NK-92 (cell line): Measurements from ENCODE around the gene AMOTL1.
"Not testable (repeated sequence)": the region's sequence is repeated elsewhere in the genome, so short reads cannot be mapped to it uniquely, and the experiment has no call there.

ENCODE experiments used
- DNase-seq: peaks from one replicate; lab custom pipeline; 2025; ENCODE audit not compliant: unreplicated experiment; lab: John Stamatoyannopoulos, UW

The AMOTL1 gene

DNA sequence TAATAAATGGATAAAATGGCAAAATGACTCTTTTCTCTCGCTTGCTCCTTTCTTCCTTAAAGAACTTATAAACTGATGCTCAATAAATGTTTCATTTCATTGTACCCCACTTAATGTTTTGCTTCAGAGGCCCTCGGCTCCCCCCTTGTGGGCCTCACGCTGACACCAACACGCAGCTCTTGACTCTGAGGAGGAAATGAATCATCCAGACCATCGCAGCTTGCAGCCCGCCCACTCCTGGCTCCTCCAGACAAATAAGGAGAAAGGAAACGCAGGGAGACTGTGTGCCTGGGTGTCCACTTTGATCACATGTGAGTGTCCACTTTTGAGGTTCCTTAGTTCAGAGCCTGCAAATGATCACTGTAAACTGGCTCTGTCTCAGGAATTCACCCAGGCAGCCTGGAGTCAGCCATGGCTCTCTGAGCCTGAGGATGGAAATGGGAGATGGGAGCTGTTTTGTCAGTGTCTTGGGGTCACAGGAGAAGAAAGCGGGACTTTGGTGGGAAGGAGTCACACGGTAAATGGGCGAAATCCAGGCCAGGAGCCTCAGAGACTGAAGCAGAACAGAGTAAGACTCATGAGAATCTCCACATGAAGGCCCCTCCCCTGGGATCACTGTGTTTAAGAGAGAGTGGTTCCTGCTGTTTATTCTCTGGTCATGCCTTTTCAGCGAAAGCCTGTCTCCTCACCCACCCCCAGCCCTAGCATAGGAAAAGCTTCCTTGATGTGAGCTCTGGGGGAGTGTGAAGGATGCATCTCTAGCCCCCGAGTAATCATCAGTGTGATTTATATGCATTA is 108.7 kb downstream of the AMOTL1 start:
- DNase-seq, result no peak

- DNase-seq, result no peak
Measured at GRCh38 chr11:94877443-94878200, 109.5 kb downstream of the AMOTL1 start.

DNA sequence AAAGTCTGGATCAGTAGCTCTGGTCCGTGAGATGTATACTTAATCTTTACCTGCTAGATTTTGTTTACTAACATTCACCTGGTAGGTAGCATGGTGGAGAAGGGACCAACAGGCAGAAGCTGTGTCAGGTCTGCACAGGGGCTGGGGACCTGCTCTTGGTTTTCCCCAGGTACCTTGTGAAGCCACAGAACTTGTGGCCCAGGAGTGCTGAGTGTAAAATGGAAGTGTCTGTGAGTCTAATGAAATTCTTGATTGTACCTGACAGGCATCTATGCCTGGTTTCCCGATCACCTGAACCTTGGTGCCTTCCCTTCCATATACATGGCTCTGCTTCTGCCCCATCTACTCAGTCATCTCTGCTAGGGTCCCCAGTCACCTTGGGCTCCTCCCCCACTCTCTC is 110.8 kb downstream of the AMOTL1 start:
- no peak for DNase-seq

DNA sequence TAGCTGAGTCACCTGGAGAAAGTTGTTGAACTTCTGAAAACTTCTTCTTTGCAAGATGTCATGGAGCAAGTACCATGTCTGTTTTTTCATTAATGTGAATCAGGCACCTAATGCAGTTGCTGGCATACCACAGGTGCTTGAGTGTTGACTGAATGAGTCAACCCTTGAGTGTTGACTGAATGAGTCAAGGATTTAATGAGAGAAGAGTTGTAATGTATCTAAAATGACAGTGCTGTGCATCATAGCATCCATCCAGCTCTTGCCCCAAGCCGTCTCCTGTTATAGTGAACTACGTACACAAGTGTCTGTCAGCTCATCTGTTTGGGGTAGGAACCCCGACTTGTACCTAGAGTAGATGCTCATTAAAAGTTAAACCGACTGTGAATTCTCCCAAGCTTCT is 112.1 kb downstream of the AMOTL1 start:
- DNase-seq, result no peak

GRCh38 chr11:94882931-94883330 is 114.8 kb downstream of the AMOTL1 start:
- no peak for DNase-seq

DNA sequence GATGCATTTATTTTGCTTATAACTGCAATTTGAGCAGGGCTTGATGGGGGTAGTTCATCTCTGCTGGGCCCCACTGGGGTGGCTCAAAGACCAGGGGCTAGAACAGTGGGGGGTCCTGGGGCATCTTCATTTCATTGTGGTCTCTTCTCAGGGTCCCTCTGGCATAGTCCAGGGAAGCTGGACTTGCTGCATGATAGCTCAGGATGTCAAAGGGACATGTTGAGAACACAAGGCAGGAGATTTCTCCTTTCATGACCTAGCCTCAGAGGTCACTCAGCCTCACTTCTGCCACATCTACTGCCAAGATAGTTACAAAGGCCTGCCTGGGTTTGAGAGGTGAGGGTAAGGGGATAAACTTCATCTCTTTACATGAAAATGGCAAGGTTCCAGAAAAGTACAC is 115.7 kb downstream of the AMOTL1 start:
- DNase-seq, result no peak

DNA sequence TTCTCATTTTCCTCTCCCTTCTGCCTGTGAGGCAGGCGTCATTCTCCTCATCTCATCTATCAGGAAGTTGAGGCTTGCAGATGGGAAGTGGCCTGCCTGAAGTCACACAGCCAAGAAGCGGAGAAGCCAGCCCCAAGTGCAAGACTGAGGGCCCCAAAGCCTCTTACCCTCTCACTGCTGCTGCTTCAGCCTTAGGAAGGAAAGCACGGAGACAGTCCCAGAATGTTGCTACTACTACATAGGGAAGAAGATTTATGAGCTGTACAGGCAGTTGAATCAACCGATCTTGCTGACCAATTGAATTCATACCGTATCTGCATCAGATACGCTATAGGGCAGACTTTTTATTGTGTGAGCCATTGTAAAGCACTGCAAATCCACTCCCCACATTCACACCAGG is 116.2 kb downstream of the AMOTL1 start:
- no peak for DNase-seq

GRCh38 chr11:94885133-94885532 is 117.0 kb downstream of the AMOTL1 start:
- DNase-seq, result no peak

GRCh38 chr11:94885581-94885980 is 117.4 kb downstream of the AMOTL1 start:
- no peak for DNase-seq

DNA sequence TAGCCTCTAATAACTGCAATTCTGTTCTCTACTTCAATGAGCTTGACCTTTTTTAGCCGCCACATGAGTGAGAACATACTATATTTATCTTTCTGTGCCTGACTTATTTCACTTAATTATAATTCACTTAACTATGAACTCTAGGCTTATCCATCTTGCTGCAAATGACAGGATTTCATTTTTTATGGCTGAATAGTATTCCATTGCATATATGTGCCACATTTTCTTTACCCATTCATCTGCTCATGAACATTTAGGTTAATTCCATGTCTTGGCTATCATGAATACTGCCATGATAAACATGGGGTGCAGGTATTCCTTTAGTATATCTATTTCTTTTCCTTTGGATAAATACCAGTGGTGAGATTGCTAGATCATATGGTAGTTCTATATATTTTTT is 120.0 kb downstream of the AMOTL1 start:
- no peak for DNase-seq

DNA sequence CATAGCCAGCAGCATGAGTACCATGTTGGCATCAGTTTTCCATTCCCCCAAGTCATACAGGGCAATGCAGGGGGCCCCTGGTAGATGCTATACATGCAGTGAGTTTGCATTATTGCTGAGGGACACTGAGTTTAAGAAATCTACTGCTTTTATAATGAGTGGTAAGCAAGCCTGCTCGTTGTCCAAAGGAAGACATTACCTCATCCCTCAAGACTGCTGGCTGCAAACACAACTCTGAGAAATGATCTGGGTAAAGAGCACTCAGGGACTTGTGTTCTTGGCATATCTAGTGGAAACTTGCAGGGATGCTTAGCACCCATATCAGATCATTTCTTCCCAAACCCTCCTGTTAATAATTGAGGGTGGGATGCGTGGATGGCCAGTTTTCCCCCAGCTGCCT is 127.3 kb downstream of the AMOTL1 start:
- DNase-seq, result no peak

DNA sequence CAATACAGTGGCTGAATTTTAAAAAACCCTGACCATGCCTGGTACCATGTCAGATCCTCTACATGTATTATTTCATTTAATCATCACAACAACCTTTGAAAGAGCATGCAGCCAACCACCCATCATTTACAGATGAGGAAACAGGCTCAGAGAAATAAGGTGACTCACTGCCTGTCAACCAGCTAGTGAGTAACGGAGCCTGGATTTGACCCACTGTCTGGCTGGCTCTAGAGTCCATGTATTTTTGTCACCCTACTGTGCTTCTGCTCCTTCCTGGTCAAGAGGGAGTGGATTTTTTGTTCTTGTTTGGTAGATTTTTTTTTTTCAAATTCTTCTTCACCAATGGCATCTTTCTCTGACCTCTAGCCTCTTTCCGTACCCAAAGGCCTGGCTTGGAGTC is 127.8 kb downstream of the AMOTL1 start:
- DNase-seq, result no peak

DNA sequence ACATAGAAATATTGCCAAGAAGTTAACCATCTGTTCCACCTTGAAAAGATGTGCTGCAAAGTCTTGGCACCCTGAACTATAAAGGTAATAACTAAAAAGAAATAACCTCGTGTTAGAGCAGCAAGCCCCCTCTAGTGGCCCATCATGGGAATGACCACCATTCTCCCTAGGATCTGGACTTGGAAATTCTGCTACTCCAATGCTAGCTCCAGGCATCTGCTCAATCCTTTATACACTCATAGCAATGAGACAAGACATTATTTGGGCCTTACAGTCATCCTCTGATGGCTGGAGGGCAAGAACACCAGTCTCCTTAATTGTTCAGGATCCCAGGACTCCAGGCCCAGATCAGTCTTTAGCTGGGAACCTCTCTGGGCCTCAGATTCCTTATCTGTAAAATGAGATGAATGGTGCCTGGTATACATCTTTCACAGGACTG is 129.2 kb downstream of the AMOTL1 start:
- DNase-seq, result no peak

DNA sequence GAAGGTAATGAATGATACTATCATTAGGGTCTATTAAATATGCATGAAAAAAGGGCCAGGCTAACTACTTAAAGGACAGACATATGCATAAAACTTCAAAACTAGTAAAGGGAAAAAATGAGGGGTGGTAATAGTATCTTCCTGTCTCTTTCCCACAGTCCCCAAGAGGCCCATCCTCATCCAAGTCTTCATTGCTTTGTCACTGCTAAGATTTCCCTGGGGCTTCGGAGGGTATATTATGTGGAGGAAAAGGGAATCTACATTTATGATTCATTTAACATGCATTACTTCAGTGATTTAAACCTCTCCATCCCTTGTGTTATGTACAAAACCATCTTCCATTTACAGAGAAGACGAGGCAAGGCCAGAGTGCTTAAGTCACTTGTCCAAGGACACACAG is 139.1 kb downstream of the AMOTL1 start:
- DNase-seq, result no peak

DNA sequence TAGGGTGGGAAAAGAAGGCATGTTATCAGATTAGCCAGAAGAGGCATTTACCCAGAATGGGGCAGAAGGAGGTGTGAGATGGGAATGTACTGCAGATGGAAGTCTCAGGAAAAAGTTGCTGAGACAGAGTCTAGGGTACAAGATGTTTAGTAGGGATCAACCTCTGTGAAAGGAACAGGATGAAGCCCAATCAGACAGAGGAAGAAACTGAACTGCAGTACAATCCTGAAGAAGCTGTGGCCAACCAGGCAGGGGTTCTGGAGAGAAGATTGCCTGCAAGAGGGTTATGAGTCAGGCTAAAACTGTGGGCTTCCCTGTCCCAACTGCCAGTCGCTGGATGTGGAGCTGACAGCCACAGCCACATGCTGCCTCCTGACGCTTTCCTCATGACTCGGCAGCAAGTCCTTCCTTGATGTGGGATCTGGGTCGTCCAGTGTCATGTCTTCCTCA is 141.2 kb downstream of the AMOTL1 start:
- DNase-seq, result no peak

DNA sequence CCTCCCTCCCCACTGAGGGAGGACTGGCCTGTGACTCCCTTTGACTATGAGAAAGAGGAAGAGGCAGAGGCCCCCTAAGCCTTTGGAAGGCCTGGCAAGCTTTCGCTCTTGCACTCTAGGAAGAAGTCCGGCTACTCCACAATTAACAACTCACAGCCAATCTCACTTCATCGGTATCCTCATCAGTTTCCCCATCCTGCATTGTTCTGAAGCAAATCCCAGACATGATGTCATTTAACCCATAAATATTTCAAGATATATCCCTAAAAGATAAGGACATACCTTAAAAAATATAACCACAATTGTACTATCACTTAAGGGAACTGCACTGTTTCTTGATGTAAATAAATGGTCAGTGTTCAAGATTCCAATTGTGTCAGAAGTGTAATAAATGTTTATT is 142.1 kb downstream of the AMOTL1 start:
- DNase-seq, result no peak

GRCh38 chr11:94910779-94911178 is 142.6 kb downstream of the AMOTL1 start:
- DNase-seq, result no peak

DNA sequence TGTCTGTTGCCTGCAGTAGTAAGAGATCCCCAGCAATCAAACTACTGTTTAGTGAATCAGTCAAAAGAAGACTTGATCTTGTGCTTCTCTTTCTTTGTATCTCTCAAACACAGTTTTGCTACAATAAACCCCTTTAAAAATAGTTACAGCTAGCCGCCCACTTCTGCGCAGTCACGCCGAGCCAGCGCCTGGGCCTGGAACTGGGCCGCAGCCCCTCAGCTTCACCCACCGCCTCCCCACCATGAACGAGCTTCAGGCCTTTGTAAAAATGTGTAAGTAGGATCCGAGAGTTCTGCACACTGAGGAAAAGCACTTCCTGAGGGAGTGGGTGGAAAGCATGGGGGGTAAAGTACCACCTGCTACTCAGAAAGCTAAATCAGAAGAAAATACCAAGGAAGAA is 144.7 kb downstream of the AMOTL1 start:
- DNase-seq, result no peak

DNA sequence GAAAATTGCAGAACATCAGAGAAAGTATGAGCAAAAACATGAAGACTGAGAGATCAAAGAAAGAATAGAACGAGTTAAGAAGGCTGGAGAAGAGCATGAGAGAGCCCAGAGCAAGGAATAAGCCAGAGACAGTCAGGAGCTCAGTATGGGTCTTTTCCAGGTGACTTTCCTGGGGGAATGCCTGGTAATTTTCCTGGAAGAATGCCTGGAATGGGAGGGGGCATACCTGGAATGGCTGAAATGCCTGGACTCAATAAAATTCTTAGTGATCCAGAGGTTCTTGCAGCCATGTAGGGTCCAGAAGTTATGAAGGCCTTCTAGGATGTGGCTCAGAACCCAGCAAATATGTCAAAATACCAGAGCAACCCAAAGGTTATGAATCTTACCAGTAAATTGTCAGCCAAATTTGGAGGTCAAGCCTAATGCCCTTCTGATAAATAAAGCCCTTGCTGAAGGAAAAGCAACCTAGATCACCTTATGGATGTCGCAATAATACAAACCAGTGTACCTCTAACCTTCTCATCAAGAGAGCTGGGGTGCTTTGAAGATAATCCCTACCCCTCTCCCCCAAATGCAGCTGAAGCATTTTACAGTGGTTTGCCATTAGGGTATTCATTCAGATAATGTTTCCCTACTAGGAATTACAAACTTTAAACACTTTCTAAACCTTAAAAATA is 145.7 kb downstream of the AMOTL1 start:
- DNase-seq, result not testable (repeated sequence)

DNA sequence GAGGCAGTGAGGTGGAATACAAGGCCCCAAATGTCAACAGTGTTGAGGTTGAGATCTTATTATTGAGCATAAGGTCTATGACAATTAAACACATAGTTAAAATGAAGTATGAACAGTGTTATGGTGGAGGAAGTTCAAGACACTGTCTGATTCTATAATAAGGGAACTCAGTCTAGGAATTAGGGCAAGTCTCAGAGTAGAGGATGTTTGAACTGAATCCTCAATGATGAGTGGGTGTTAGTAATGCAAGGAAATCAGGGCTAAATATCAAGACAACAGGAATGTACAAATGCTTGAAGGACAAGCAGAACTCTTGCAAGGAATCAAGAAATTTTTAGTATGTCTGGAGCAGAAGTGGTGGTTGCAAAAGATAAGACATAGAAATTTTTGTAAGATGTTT is 152.2 kb downstream of the AMOTL1 start:
- DNase-seq, result no peak

- DNase-seq, result no peak
Measured at GRCh38 chr11:94922321-94923003, 154.3 kb downstream of the AMOTL1 start.
